ENCODE results near the gene LITAF.

LITAF gene

GRCh38 chr16:11551842-11552241 is 34.9 kb downstream of the LITAF start:
- CTCF ChIA-PET = interaction anchor here (0.5 to 0.7 kb wide), 2 partner anchors 145 to 587 kb away, joined by 3 read pairs; no protein-coding TSS in a partner anchor
- POLR2A ChIA-PET (ENCODE audit: low non-redundant PET) = no interaction called here
- no peak for TF ChIP-seq CTCF (conservative IDR thresholded peaks at IDR 0.05; ENCODE audit: low read depth)
- peak overlapping the region; percentile 39; the same call in 1 of the 2 replicates for H3K27ac ChIP-seq
- no peak for DNase-seq (ENCODE audit: low spot score)

DNA sequence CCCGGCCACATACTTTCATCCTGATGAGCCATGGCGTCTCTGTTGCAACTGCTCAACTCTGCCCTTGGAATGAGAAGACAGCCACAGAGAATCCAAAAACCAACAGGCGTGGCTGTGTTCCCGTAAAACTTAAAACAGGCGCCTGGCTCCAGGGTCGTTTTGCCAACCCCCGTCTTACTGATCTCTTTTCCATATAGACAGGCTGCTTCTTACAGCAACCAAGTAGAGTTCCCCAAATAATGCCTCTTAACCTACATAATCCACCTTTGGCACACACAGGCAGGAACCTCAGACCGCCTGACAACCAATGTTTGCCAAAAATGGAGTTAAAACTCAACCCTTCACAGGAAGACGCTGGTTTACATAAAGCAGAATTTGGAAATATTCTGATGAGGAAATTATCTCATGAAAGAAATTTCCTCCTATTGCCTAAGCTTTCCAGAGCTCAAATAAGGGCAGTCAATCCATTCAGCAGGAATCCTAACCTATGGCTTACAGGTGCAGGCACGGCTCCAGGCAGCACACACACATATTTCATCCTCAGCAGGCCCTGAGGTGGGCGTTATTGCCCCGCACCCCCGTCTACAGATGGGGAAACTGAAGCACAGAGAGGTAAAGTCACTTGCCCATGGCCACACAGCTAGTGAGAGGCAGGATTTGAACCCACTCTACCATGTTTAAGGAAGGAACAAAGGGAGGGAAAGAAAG is 35.8 kb downstream of the LITAF start:
- CTCF ChIA-PET = no interaction called here
- no peak for TF ChIP-seq CTCF (conservative IDR thresholded peaks at IDR 0.05; ENCODE audit: low read depth)
- POLR2A ChIA-PET (ENCODE audit: low non-redundant PET) = no interaction called here
- peak overlapping the region; percentile 39; the same call in 1 of the 2 replicates for H3K27ac ChIP-seq
- no peak for DNase-seq (ENCODE audit: low spot score)

DNA sequence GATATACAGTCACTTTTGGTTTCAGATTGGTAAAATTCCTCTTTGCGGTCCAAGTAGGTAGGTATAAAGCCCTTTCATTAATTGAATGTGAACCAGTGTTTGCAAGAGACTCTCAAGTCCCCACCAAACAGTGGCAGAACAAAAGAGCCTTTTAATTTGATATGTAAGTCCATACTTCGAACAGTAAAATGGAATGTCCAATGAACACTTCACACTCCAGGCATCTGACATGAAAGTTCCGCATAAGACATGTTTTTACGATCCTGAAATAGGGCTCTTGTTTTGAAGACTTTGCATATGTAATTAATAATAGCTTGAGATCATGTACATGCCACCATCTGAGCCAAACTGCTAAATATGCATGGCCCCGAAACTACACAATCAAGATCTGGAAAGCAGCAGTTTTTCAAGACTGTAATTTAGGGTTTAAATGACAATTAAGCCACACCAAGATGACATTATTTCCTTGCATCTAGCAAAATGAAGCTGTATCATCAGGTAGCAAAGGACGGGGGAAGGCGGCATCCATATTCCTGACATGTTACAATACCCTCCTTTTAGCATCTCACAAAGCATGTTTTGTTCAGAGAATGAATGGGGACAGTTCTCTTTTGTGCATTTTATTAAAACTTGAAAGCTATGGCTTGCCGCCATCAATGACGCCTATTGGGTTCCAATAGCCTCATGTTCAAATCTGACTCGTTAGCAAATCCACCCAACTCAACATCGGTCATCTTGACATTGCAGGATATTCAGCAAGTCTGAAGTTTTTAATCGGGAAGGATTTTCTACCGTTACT is 39.4 kb downstream of the LITAF start:
- ChIA-PET CTCF (no interaction called here), POLR2A (ENCODE audit: low non-redundant PET) (no interaction called here)
- DNase-seq (ENCODE audit: low spot score) = no peak
- TF ChIP-seq CTCF (conservative IDR thresholded peaks at IDR 0.05; ENCODE audit: low read depth) = no peak
- no peak overlapping the region for H3K27ac ChIP-seq

- TF ChIP-seq CTCF (conservative IDR thresholded peaks at IDR 0.05; ENCODE audit: low read depth) = no peak
- no peak overlapping the region for H3K27ac ChIP-seq
- POLR2A ChIA-PET (ENCODE audit: low non-redundant PET) = no interaction called here
- CTCF ChIA-PET = no interaction called here
- no peak for DNase-seq (ENCODE audit: low spot score)
Measured at GRCh38 chr16:11546608-11547061, 40.1 kb downstream of the LITAF start.

GRCh38 chr16:11543661-11544393 is 42.9 kb downstream of the LITAF start:
- no peak for TF ChIP-seq CTCF (conservative IDR thresholded peaks at IDR 0.05; ENCODE audit: low read depth)
- DNase-seq (ENCODE audit: low spot score) = no peak
- H3K27ac ChIP-seq = no peak overlapping the region
- ChIA-PET POLR2A (ENCODE audit: low non-redundant PET) (no interaction called here), CTCF (no interaction called here)

GRCh38 chr16:11542069-11542744 is 44.5 kb downstream of the LITAF start:
- CTCF ChIA-PET = interaction anchor here (0.6 kb wide), 1 partner anchor 136 kb away, joined by 5 read pairs; no protein-coding TSS in a partner anchor
- DNase-seq (ENCODE audit: low spot score) = no peak
- POLR2A ChIA-PET (ENCODE audit: low non-redundant PET) = no interaction called here
- H3K27ac ChIP-seq = no peak overlapping the region
- TF ChIP-seq CTCF (conservative IDR thresholded peaks at IDR 0.05; ENCODE audit: low read depth) = no peak
